Stimulated activated memory B cell treated with anti-CD40 and anti-IgM and Interleukin-4, amounts not matched to agents 10 μg/mL and 1 μg/mL and 100 μg/mL, for 72 hours (primary cell): ENCODE data around the gene ZNF516.
A peak's percentile ranks its signal among the peaks of the same experiment; 100 is the strongest.

Experiments
- ATAC-seq: fragments of 150-1000 bp; cut with Tn5 transposase; 2 replicates; pipeline ENCODE4 v1.10.0; 2021
- H3K27ac Mint-ChIP-seq: one replicate; pipeline ENCODE4 v1.8.0; 2022; ENCODE audit warnings: mild to moderate bottlenecking, mixed read lengths
- H3K27me3 Mint-ChIP-seq: one replicate; pipeline ENCODE4 v1.8.0; 2022; ENCODE audit warnings: mixed read lengths
- H3K36me3 Mint-ChIP-seq: one replicate; pipeline ENCODE4 v1.8.0; 2022; ENCODE audit warnings: mixed read lengths
- H3K4me1 Mint-ChIP-seq: one replicate; pipeline ENCODE4 v1.8.0; 2022; ENCODE audit warnings: mixed read lengths
- H3K4me3 Mint-ChIP-seq: one replicate; pipeline ENCODE4 v1.8.0; 2022; ENCODE audit warnings: mild to moderate bottlenecking, moderate library complexity, mixed read lengths
- H3K9me3 Mint-ChIP-seq: one replicate; pipeline ENCODE4 v1.8.0; 2022; ENCODE audit warnings: mixed read lengths

Gene ZNF516

GRCh38 chr18:76459687-76460350 is 35.2 kb downstream of the ZNF516 start:
- H3K9me3 Mint-ChIP-seq, result no peaks in the 10 kb centered on the region
- H3K36me3 Mint-ChIP-seq, result peaks cover 19% of the 10 kb centered on the region
- H3K4me3 Mint-ChIP-seq, result no peak overlapping the region
- H3K27ac Mint-ChIP-seq, result no peak overlapping the region
- no peak for ATAC-seq
- no peaks in the 10 kb centered on the region for H3K4me1 Mint-ChIP-seq
- H3K27me3 Mint-ChIP-seq, result no peaks in the 10 kb centered on the region

GRCh38 chr18:76459312-76459686 is 35.7 kb downstream of the ZNF516 start:
- Mint-ChIP-seq H3K4me1 (no peaks in the 10 kb centered on the region), H3K27ac (no peak overlapping the region), H3K36me3 (peaks cover 19% of the 10 kb centered on the region), H3K9me3 (no peaks in the 10 kb centered on the region), H3K27me3 (no peaks in the 10 kb centered on the region), H3K4me3 (no peak overlapping the region)
- no peak for ATAC-seq

GRCh38 chr18:76458522-76459311 is 36.3 kb downstream of the ZNF516 start:
- H3K36me3 Mint-ChIP-seq, result peaks cover 19% of the 10 kb centered on the region

GRCh38 chr18:76457957-76458356 is 37.1 kb downstream of the ZNF516 start:
- no peak for ATAC-seq
- H3K4me3 Mint-ChIP-seq, result no peak overlapping the region
- H3K36me3 Mint-ChIP-seq, result peaks cover 19% of the 10 kb centered on the region
- H3K4me1 Mint-ChIP-seq, result no peaks in the 10 kb centered on the region
- no peaks in the 10 kb centered on the region for H3K27me3 Mint-ChIP-seq
- H3K9me3 Mint-ChIP-seq, result no peaks in the 10 kb centered on the region
- no peak overlapping the region for H3K27ac Mint-ChIP-seq

More at GRCh38 chr18:76458522-76459311, 36.3 kb downstream of the ZNF516 start:
- Mint-ChIP-seq H3K4me1 (no peaks in the 10 kb centered on the region), H3K4me3 (no peak overlapping the region), H3K9me3 (no peaks in the 10 kb centered on the region), H3K27me3 (no peaks in the 10 kb centered on the region), H3K27ac (no peak overlapping the region)
- no peak for ATAC-seq

DNA sequence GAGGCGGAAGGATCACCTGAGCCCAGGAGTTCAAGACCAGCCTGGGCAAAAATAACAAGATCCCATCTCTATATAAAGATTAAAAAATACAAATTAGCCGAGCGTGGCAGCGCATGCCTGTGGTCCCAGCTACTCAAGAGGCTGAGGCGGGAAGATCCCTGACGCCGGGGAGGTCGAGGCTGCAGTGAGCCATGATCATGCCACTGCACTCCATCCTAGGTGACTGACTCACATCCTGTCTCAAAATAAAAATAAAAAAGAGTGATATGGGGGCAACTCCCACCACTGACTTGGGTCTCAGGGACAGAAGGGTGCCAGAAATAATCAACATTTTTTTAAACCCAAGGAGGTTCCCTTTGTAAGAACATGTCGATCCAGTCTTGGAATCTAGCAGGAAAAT is 37.6 kb downstream of the ZNF516 start:
- Mint-ChIP-seq H3K9me3 (no peaks in the 10 kb centered on the region), H3K36me3 (peaks cover 19% of the 10 kb centered on the region), H3K27ac (no peak overlapping the region), H3K4me3 (no peak overlapping the region), H3K4me1 (no peaks in the 10 kb centered on the region), H3K27me3 (no peaks in the 10 kb centered on the region)
- no peak for ATAC-seq

DNA sequence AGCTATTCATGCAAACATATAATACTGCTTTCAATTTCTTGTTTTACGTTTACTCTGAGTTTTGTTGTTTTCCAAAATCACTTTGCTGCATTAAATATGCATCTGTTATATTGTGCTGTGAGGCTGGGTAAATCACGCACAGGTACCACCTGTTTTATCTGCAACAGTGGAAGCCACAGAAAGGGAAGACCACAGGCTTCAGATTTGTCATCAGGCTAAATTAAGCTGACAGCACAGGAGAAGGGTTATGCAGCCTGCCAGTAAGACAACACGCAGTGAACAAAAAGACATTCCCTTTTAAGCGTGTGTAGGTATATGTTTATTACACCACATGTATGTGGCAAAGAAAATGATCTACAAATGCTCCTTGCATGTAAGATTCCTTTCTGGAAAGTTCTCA is 38.2 kb downstream of the ZNF516 start:
- peaks cover 13% of the 10 kb centered on the region for H3K36me3 Mint-ChIP-seq
- no peaks in the 10 kb centered on the region for H3K9me3 Mint-ChIP-seq
- no peak overlapping the region for H3K4me3 Mint-ChIP-seq
- no peak overlapping the region for H3K27ac Mint-ChIP-seq
- no peaks in the 10 kb centered on the region for H3K27me3 Mint-ChIP-seq
- peaks cover 4% of the 10 kb centered on the region for H3K4me1 Mint-ChIP-seq
- ATAC-seq, result no peak

DNA sequence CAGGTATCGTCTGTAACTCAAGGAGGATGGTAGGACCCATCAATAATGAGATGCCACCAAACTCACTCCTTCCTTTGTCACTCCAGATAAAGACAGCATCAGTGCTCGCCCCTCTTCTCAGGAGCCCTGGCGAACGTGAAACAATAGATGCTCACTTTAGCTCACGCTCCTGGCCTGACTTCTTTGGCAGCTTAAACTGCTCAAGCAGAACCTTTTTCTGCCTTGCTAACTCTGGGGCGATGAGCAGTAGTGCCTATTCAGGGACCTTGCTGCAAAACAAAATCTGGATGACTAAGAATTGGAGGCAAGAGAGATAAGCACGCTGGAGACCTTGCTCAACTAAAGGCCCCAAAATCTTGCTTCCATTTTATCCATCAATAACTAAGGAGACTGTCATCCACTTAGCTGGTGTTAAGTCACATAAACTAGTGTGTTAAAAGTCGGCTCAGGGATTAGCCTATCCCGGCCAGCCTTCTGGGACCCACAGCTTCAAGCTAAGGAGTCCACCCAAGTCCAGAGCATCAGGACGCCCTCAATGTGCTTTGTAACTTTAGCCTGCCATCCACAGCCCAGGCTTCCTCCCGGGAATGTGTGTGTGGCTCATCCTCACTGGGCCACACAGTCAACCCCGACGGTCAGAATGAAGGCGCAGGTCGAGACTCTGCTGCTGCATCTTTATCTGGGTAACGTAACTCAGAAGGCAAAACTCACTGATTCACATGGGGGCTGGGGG is 38.9 kb downstream of the ZNF516 start:
- H3K27me3 Mint-ChIP-seq, result no peaks in the 10 kb centered on the region
- no peak overlapping the region for H3K27ac Mint-ChIP-seq
- peaks cover 11% of the 10 kb centered on the region for H3K4me1 Mint-ChIP-seq
- H3K36me3 Mint-ChIP-seq, result peaks cover 13% of the 10 kb centered on the region
- no peak for ATAC-seq
- H3K9me3 Mint-ChIP-seq, result no peaks in the 10 kb centered on the region
- no peak overlapping the region for H3K4me3 Mint-ChIP-seq

DNA sequence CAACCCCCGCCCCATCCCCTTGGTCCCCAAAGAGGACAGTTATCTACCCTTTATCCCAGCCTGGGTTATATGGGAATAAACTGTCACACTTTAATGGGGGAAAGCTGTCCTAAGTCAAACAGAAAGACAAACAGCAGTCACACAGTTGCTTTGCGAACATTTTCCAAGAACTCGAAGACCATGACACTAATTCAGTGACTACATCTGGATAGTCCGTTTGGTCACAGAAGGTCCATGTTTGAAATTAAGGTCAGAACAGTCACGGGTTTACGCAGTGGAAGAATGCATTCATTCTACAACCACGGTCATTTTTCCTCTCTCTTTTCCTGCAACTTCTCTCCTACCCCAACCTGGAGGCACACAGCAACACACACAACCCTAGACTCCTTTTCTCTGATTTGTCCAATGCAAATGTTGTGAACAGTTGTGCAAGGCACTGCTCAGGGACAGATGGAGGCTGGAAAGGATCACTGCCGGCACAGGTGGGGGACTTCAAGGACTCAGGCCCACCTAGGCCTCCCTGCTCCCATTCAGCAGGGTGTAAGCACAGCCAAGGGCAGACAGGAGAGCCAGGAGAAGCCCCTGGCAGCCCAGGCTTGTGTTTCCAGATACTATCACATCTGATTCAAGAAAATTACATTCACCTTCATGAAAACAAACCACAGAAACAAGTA is 39.9 kb downstream of the ZNF516 start:
- H3K27ac Mint-ChIP-seq, result no peak overlapping the region
- peaks cover 21% of the 10 kb centered on the region for H3K4me1 Mint-ChIP-seq
- ATAC-seq, result no peak
- H3K4me3 Mint-ChIP-seq, result no peak overlapping the region
- peaks cover 1% of the 10 kb centered on the region for H3K27me3 Mint-ChIP-seq
- H3K9me3 Mint-ChIP-seq, result no peaks in the 10 kb centered on the region
- peaks cover 13% of the 10 kb centered on the region for H3K36me3 Mint-ChIP-seq

DNA sequence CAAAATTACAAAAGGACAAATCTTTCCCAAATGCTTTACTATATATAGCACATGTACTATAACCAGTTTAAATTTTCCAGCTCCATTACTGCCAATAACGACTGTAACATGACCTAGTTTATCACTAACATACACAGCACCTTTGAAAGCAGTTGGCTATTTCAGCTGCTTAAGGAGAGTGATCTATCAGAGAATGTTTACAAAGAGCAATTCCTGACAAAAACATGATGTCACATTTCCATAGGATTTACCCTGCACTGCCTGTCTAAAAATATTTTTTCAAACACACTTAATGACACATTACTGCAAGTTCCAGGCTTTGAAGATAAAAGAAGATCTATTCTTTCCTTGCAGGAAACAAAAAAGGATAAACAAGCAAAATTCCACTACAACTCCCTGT is 40.6 kb downstream of the ZNF516 start:
- H3K9me3 Mint-ChIP-seq, result no peaks in the 10 kb centered on the region
- ATAC-seq, result no peak
- H3K27me3 Mint-ChIP-seq, result peaks cover 9% of the 10 kb centered on the region
- H3K4me1 Mint-ChIP-seq, result peaks cover 28% of the 10 kb centered on the region
- no peak overlapping the region for H3K4me3 Mint-ChIP-seq
- peaks cover 10% of the 10 kb centered on the region for H3K36me3 Mint-ChIP-seq
- H3K27ac Mint-ChIP-seq, result no peak overlapping the region

DNA sequence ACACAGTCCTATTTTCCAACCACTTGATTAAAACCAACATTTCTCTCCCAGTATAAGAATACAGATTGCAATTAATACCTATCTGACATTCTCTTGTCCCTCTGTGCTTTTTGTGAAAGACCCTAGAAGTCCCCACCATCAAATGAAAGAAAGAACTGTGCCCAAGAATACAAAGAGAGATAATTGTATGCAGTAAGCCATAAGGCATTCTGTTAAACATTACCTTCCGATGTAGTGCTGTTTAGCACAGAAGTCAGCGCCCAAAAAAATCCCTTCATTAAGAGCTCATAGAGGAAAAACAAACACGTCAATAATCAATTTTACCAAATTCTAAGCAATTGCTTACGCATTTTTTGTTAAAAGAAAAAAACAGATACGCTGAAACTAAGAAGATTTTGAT is 41.1 kb downstream of the ZNF516 start:
- H3K9me3 Mint-ChIP-seq, result no peaks in the 10 kb centered on the region
- H3K4me1 Mint-ChIP-seq, result peaks cover 33% of the 10 kb centered on the region

GRCh38 chr18:76453057-76453561 is 41.9 kb downstream of the ZNF516 start:
- Mint-ChIP-seq H3K4me1 (peaks cover 34% of the 10 kb centered on the region), H3K27ac (no peak overlapping the region), H3K36me3 (peaks cover 5% of the 10 kb centered on the region), H3K27me3 (peaks cover 18% of the 10 kb centered on the region), H3K9me3 (no peaks in the 10 kb centered on the region), H3K4me3 (no peak overlapping the region)
- no peak for ATAC-seq

More for the DNA sequence above, 41.1 kb downstream of the ZNF516 start:
- H3K27me3 Mint-ChIP-seq, result peaks cover 13% of the 10 kb centered on the region
- no peak overlapping the region for H3K27ac Mint-ChIP-seq
- no peak for ATAC-seq
- no peak overlapping the region for H3K4me3 Mint-ChIP-seq
- H3K36me3 Mint-ChIP-seq, result peaks cover 10% of the 10 kb centered on the region

DNA sequence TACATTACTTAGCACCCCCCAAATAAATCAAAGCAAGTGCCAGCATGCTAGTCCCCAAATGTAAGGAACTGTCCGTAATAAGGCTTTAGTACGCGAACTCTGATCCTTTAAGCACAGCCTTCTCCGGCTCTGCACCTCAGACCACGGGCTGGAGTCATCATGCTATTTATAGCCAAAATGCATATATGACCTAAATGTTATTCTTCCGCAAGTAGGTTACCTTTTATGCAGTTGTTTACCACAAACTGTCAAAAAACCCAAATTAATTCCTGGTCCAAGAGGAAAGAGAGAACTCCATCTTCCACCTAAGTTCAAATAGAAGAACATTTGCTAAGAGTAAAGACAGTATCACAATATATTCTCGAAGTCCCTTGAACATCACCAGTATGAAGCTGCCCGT is 42.7 kb downstream of the ZNF516 start:
- Mint-ChIP-seq H3K4me3 (no peak overlapping the region), H3K27ac (no peak overlapping the region), H3K27me3 (peaks cover 18% of the 10 kb centered on the region), H3K4me1 (peaks cover 34% of the 10 kb centered on the region), H3K36me3 (peaks cover 5% of the 10 kb centered on the region), H3K9me3 (no peaks in the 10 kb centered on the region)
- ATAC-seq, result no peak

GRCh38 chr18:76451396-76452331 is 43.4 kb downstream of the ZNF516 start:
- peaks cover 5% of the 10 kb centered on the region for H3K36me3 Mint-ChIP-seq
- peaks cover 34% of the 10 kb centered on the region for H3K4me1 Mint-ChIP-seq
- H3K9me3 Mint-ChIP-seq, result no peaks in the 10 kb centered on the region
- H3K4me3 Mint-ChIP-seq, result peak overlapping the region; percentile 77
- H3K27me3 Mint-ChIP-seq, result peaks cover 18% of the 10 kb centered on the region
- ATAC-seq, result peak; percentile 50
- peak overlapping the region; percentile 50 for H3K27ac Mint-ChIP-seq
